ENCODE measurements around the gene USP32.

GRCh38 chr17:60224064-60224463 lies 167.9 kb downstream of the USP32 start:
- TF ChIP-seq POLR2A (IDR thresholded peaks at IDR 0.05) (no peak), CTCF (IDR thresholded peaks at IDR 0.05) (no peak)
